G401 (cell line): Measurements from ENCODE around the gene EXOSC5. TPM values are rescaled to one million over a fixed set of nuclear protein-coding genes. Genes with fewer than 3 reads are reported as not detected.
"Not testable (repeated sequence)": the region's sequence is repeated elsewhere in the genome, so short reads cannot be mapped to it uniquely, and the experiment has no call there.

Experiments used
- DNase-seq: peaks from one replicate; pipeline ENCODE4 v3.0.0-alpha.2; 2015; ENCODE audit warnings: low spot score
- in situ Hi-C: cut with HindIII; loops from 2 replicates; pipeline ENCODE4 v1.10.0; 2016; ENCODE audit warnings: low sequenced_read_pairs, mixed read lengths
- total RNA-seq: library from RNA; depleted of rRNA; stranded (reverse); fragments of >200 nt; shearing (Covaris generic); gene quantifications from 2 replicates; pipeline ENCODE4 v1.2.3, GENCODE V29; 2014

The EXOSC5 gene
- total RNA-seq, 1 experiment from 2014 or later, result 57.0 TPM

DNA sequence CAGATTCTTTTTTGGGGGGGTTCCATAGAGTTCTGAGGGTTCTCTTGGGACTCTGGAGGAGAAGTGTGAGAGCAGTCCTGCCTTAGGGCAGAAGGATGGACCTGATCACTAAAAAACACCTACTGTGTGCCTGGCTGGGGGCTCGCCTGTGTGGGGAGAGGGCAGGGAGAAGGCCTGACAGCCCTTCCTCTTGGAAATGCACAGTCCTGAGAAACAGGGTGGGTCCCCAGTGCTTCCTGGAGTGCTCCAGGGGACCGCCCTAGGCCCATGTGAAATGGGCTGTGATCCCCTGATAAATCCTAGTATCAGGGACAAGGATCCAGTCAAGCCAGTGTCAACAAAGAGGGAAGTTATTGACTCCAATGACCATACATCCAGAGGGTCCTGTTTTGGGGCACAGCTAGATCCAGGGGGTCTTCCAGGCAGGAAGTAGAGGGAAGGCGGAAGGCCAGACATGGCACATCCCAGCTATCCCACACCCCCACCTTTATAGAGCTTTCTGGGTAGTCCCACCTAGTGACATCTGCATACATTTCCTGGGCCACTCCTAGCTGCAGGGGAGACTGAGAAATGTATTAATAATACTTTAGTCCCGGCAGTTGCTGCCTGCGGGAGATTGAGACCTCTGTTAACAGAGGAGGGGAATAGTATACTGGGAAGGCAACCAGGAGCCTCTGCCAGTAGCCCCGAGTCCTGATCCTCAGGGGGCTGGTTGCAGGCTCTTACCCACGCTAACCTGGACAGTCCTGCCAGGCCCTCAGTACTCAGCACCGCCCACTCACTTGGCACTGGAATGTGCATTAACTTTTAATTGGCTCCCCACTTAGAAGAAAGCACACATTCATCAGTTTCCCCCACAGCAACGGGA, 14.2 kb upstream of the EXOSC5 start:
- no peak for DNase-seq
- in situ Hi-C loops, result no loop called here

DNA sequence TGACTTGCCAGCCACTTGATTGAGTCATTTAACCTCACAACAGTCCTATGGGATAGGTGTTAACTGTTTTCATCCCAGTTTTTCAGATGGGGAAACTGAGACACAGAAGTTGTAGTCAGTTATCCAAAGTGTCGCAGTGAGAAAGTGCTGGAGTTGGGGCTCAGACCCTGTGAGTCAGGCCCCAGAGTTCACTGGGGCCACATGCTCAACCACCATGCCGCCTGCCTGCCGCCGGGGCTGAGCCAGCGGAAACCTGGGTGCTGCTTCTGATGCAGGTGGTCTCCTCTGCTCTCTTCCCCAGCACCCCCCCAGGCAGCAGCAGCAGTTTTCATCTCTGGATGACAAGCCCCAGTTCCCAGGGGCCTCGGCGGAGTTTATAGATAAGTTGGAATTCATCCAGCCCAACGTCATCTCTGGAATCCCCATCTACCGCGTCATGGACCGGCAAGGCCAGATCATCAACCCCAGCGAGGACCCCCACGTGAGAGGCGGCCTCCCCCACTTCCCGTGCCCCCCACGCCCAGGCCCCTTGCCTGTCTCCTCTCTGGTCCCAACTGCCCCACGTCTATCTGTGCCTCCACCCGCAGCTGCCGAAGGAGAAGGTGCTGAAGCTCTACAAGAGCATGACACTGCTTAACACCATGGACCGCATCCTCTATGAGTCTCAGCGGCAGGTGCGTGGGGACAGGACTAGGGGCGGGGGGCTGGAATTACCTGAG, 13.3 kb upstream of the EXOSC5 start:
- DNase-seq, result no peak
- in situ Hi-C loops, result no loop called here

DNA sequence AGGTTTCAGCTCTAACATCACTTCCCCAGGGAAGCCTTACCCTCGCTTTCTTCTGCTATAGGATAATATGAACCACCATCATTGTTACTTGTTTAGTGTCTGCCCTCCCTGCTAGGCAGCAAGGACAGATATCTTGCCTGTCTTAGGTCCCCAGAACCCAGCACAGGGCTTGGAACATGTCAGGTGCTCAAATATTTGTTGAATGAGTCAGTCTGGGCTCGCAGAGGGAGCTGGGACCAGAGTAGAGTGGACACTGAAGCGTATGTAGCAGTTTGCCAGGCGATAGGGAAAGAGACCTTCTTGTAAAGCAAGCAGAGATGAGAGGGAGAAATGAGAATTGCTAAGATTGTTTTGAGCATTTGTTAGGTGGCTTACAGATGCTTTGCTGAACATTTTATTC, 12.1 kb upstream of the EXOSC5 start:
- in situ Hi-C loops, result no loop called here
- no peak for DNase-seq

DNA sequence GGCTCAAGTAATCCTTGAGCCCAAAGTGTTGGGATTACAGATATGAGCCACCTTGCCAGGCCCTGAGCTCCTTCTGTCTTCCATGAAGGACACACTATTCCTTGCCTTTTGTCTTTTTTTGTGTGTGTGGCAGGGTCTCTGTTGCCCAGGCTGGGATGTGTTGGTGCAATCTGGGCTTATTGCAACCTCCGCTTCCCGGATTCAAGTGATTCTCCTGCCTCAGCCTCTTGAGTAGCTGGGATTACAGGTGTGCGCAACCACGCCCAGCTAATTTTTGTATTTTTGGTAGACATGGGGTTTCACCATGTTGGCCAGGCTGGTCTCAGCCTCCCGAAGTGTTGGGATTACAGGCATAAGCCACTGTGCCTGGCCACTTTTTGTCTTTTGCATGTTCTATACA, 11.7 kb upstream of the EXOSC5 start:
- in situ Hi-C loops, result not testable (repeated sequence)

DNA sequence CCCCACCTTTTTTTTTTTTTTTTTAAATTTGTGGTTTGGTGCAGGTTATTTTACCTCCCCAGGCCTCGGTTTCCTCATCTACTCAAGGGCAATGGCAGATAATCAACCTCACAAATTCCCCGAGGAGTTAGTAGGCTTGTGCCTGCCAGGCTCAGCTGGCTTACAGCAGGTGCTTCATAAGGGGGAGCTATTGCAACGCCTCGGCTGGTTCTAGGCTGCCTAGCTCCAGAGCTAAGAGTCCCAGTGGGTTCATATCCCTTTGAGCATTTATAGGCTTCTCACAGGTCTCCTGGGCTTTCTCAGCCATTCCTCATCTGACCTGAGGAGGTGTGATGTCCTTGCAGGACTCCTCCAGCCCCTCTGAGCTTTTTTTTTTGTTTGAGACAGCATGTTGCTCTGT, 11.1 kb upstream of the EXOSC5 start:
- in situ Hi-C loops, result no loop called here
- DNase-seq, result no peak

More for the DNA sequence above, 11.7 kb upstream of the EXOSC5 start:
- DNase-seq, result not testable (repeated sequence)

DNA sequence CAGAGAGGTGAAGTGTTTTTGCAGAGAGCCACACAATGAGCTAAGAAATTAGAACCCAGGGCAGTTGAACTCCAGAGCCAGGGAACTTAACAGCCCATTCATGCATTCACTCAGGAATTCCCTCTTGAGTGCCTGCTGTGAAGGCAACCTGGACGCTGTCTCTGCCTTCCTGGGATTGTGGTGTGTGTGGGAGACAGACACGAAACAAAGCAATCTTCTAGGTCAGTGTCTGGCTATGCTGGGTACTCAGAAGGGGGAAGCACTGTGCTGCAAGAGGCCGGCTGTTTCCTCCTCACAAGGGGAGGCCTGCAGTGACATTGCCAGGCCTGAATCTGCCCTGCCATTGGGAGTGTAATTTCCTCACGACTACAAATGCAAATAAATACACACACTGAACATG, 10.1 kb upstream of the EXOSC5 start:
- in situ Hi-C loops, result no loop called here
- no peak for DNase-seq

DNA sequence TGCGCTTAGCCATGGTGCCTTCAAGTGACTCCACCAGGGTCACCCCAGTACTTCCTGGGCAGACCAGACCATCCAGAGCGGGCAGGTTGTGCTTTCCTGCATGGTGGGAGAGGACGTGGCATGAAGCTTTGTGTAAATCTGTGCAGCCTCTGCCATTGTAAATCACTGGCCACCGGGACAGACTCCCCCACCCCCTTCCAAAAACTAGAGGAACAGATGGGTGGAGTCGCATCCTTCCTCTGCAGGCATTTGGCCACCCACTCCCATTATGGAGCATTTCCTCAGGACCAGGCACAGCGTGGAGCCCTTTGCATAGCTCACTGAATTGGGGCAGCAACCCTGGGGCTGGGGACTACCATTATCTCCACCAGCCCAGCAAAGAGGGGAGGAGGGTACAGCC, 8.6 kb upstream of the EXOSC5 start:
- in situ Hi-C loops, result no loop called here
- no peak for DNase-seq

DNA sequence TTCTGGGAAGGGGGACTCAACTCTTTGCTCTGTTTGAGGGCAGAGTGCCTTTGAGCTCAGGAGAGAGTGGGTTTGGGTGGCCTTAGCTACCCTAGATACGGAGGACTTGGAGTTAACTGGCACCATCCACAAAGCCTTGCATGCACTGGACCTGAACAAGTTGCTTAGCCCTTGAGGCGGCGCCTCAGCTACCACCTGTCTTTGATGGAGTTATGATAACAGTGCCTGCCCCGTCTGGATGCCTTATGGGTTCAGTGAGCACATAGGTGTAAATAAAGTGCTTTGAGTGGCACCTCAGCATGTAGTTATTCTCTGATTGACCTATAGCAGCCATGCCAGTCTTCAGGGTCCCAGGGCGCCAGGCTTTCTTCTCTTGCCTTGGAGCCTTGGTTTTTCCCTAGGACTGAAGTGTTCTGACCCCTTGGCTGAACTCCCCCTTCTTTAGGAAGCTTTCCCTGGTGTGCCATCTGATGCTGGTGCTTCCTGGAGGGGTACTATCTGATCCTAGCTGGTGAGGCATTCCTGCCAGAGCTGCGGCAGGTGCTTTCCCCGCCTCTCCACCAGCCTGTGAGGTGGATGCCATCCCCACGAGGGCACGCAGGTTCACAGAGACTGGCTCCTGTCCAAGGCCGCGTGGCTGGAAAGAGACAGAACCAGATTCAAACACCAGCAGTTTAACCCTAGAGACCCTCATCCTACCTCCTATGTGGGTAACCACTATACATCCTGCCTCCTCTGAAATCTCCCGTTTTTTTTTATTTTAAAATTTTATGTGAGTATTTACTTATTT, 6.2 kb upstream of the EXOSC5 start:
- no peak for DNase-seq
- in situ Hi-C loops, result no loop called here

DNA sequence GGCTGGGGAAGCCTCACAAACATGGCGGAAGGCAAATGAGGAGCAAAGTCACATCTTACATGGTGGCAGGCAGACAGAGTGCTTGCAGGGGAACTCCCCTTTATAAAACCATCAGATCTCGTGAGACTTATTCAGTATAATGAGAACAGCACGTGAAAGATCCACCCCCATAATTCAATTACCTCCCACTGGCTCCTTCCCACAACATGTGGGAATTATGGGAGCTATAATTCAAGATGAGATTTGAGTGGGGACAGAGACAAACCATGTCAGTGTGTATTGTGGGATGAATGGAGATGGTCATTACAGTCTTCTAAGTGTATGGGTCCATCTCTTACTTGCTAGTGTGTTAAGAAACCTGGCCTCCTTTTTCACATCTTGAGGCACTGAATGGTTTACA, 4.9 kb upstream of the EXOSC5 start:
- in situ Hi-C loops, result no loop called here
- DNase-seq, result no peak

DNA sequence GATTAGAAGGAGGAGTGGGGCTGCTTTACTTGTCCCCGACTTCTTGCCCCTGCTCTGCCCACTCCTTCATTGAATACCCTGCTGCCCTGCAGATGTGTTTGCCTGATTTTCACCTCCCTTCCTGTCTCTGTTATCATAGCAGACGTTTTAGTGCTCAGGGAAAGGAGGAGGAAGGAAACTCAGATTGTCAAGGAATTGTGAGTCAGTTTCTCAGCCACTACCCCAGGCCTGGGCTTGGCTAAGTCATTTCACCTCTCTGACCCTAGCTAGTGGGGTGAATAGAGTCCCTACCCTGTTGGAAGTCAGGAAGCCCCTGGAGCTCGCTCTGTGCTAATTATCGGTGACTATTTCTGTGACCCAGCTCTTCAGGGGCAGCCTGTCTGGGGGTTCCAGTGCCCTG, 4.3 kb upstream of the EXOSC5 start:
- DNase-seq, result no peak
- in situ Hi-C loops, result no loop called here

DNA sequence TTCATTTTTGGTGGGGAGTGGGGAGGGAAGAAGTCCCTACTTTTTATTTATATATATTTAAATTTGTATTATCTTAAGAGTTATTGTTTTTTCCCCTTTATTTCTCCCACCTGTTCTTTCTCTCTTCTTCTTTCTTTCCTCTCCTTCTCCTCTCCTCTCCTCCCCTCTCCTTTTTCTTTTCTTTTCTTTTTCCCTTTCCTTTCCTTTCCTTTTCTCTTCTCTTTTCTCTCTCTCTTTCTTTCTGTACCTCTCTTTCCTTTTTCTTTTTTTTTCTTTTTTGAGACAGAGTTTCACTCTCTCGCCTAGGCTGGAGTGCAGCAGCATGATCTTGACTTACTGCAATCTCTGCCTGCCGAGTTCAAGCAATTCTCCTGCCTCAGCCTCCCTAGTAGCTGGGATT, 2.4 kb upstream of the EXOSC5 start:
- in situ Hi-C loops, result no loop called here
- DNase-seq, result no peak

DNA sequence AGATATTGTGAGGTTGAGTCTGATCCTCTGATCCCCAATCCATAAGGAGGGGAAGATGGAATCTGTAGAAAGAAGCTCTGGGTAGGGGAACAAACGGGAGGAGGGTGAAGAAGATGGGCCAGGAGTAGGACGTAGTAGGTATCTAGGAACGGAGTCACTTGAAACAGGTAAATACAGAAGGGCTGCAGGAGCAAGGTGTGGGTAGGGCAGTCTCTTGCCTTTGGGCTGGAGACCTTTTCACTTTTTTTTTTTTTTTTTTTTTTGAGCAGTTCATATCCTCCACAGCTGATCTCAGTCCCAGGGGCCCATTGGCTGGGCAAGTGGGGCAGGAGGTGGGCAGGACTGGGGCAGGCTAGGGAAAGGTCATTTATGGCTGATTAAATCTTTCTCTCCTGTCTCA, 1.9 kb upstream of the EXOSC5 start:
- in situ Hi-C loops, result no loop called here
- DNase-seq, result no peak

DNA sequence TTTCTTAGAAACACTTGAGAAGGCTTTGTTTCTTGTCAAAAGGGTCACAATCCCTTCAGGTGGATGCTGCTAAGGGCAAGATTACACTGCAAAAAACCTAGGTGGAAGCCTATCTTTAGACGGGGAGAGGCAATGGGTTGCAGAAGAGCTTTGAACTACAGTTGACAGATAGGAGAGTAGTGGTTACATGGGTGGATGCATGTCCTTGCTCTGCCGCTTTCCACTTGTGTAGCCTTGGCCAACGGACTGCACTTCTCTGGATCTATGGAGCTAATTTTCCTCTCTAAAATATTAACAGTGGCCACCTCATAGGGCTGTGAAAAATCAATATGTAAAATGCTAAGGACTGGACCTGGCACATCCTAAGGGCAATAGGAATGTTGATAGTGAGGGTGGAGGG, 1.4 kb upstream of the EXOSC5 start:
- in situ Hi-C loops, result no loop called here
- no peak for DNase-seq

DNA sequence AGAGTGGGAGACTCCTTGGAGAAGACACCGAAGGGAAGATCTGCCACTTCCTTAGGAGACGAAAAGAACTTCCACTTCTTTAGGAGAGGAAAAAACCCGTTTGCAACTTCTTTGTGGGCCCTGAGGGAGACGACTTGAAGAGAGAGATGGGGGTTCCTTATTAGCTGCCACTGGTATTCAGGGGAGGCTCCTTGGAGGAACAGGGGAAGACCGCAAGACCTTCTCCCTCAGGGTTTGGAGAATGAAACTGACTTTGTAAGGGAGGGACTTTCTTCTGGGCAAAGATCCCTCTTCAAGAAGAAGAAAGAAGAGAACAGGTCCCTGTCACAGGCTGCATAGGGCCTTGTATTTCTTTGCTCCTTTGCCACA, 875 bp upstream of the EXOSC5 start:
- no peak for DNase-seq
- in situ Hi-C loops, result no loop called here

DNA sequence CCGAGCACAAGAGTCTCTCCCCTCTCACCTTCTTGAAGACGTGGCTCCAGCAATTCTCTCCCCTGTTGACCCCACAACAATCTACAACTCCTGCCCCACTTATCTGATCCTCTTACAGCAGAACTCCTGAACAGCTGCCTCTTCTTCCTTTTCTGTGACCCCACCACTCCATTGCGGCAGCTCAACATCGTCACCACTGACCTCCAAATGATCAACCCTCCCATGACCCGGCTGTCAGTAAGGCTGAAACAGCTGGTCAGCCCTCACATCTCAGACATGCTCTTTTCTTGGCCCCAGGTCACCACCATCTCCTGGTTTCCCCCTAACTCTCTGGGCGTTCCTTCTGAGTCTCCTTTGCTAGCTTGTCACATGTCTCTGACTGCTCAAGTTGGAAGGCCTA, 1.8 kb downstream of the EXOSC5 start:
- no peak for DNase-seq
- in situ Hi-C loops, result no loop called here

DNA sequence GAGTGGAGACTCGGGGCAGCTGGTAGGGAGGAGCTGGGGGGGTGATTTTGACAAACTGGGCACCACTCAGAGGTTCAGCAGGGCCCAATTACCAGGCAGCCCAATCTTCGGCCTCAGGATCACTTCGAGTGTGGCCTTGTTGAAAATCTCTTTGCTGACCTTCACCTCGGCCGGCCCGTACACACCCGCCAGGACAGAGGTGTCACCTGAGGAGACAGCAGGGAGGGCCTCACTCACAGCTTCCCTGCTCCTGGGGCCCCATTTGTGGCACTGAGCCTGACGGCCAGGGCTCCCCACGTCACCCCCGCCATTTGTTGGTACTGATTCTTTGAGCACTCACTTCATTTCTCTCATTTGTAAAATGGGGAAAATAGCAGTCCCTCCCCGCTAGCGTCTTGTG, 4.4 kb downstream of the EXOSC5 start:
- DNase-seq, result no peak
- in situ Hi-C loops, result no loop called here

DNA sequence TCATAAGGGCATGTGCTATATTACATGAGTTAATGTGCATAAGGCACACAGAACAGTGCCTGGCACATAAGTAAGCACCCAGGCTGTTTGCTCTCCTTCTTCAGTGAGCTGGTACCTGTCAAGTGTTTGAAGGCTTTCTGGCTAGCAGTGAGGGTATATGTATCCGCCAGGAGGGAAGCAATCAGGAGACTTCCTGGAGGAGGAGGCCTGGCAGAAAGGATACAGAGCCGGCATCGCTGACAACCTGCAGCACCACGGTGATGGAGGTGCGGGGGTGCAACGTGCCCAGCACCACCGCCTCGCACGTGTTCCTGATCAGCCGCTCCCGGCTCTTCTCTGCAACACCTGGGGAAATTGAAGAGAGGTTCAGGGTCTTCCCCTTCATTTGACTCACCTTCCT, 5.5 kb downstream of the EXOSC5 start:
- no peak for DNase-seq
- in situ Hi-C loops, result no loop called here

DNA sequence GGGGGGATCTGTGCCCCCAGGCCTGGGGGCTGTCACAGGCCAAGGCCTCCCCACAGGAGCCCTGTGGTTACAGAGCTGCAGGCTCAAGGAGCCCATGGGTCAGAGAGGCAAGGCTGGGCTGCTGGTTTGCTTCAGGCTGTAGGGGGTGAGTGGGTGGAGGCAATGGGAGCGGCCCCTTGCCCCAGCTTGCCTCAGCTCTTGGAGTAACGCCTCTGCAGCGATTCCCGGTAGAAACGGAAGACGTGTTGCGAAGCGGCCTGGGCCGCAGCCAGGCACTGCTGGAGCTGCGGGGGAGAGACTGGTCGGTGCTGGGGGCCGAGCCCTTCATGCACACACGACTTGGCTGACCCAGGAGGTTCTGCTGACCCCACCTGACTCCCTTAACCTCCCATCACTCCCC, 10.7 kb downstream of the EXOSC5 start:
- DNase-seq, result no peak
- in situ Hi-C loops, result no loop called here

DNA sequence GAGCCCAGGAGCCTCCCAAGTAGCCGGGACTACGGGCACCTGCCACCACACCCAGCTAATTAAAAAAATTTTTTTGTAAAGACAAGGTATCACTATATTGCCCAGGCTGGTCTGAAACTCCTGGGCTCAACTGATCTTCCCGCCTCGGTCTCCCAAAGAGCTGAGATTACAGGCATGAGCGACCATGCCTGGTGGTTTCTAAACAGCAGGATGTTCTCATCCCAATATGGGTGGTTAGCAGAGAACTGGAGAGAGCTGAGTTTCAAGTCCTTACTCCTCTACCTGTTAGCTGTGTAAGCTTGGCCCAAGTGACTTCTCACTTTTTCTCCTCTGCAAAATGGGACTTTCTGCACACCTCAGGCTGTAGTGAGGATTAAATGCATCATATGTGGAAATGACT, 12.8 kb downstream of the EXOSC5 start:
- DNase-seq, result no peak
- in situ Hi-C loops, result no loop called here

DNA sequence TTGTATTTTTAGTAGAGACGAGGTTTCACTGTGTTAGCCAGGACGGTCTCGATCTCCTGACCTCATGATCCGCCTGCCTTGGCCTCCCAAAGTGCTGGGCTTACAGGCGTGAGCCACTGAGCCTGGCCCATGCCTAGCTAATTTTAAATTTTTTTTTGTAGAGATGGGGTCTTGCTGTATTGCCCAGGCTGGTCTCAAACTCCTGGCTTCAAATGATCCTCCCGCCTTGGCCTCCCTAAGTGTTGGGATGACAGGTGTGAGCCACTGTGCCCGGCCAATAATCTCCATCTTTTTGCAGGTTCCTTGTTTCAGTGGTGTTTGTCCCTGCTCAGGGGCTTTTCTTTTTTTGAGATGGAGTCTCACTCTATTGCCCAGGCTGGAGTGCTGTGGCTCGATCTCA, 15.6 kb downstream of the EXOSC5 start:
- in situ Hi-C loops, result not testable (repeated sequence)

More for the DNA sequence above, 15.6 kb downstream of the EXOSC5 start:
- not testable (repeated sequence) for DNase-seq
